ENCODE measurements around the gene SLC6A12.
"Not testable (repeated sequence)": the region's sequence is repeated elsewhere in the genome, so short reads cannot be mapped to it uniquely, and the experiment has no call there.

The SLC6A12 gene

GRCh38 chr12:237026-237815 lies 23.3 kb upstream of the SLC6A12 start (continued):
- no peak for TF ChIP-seq PRDM6 (tag by site-specific recombination; IDR thresholded peaks at IDR 0.05)
- TF ChIP-seq ZNF514 (tag by site-specific recombination; IDR thresholded peaks at IDR 0.05), result no peak
- no peak for TF ChIP-seq SCRT1 (tag by site-specific recombination; IDR thresholded peaks at IDR 0.05; ENCODE audit: borderline replicate concordance)
- TF ChIP-seq ZNF623 (tag by site-specific recombination; IDR thresholded peaks at IDR 0.05), result no peak
- no peak for TF ChIP-seq SP2 (tag by site-specific recombination; IDR thresholded peaks at IDR 0.05)
- TF ChIP-seq ZNF513 (tag by site-specific recombination; IDR thresholded peaks at IDR 0.05), result no peak

- Histone ChIP-seq H3K36me3 (ENCODE audit: control insufficient read depth in 2 of 2, insufficient read depth in 1 of 2, low read length in 2 of 2) (no peaks in the 10 kb centered on the region), H3K9me3 (ENCODE audit: control insufficient read depth, insufficient read depth, low read depth, low read length) (no peaks in the 10 kb centered on the region), H3K4me3 (ENCODE audit: low read depth, low read length) (no peak overlapping the region), H3K27ac (ENCODE audit: extremely low read depth, low read depth, low read length) (no peak overlapping the region), H3K4me1 (ENCODE audit: control insufficient read depth, insufficient read depth, low read length) (no peaks in the 10 kb centered on the region)
- TF ChIP-seq ZNF221 (tag by site-specific recombination; IDR thresholded peaks at IDR 0.05; ENCODE audit: borderline replicate concordance) (no peak), ZNF529 (tag by site-specific recombination; IDR thresholded peaks at IDR 0.05; ENCODE audit: insufficient replicate concordance) (no peak), ZSCAN23 (tag by site-specific recombination; IDR thresholded peaks at IDR 0.05) (no peak), ZNF629 (tag by site-specific recombination; IDR thresholded peaks at IDR 0.05) (no peak), ZNF266 (tag by site-specific recombination; IDR thresholded peaks at IDR 0.05; ENCODE audit: low read depth) (no peak), RBAK (tag by site-specific recombination; IDR thresholded peaks at IDR 0.05) (no peak), ZNF488 (tag by site-specific recombination; IDR thresholded peaks at IDR 0.05) (no peak), KLF9 (tag by site-specific recombination; IDR thresholded peaks at IDR 0.05; ENCODE audit: low read depth) (no peak), EGR2 (tag by site-specific recombination; IDR thresholded peaks at IDR 0.05; ENCODE audit: low read depth) (no peak), ZNF132 (tag by site-specific recombination; IDR thresholded peaks at IDR 0.05; ENCODE audit: borderline replicate concordance) (no peak), INSM2 (tag by site-specific recombination; IDR thresholded peaks at IDR 0.05) (no peak)
- CTCF ChIA-PET, result no interaction called here
- POLR2A ChIA-PET, result no interaction called here
Observed at GRCh38 chr12:236445-236844, 22.5 kb upstream of the SLC6A12 start.

GRCh38 chr12:235967-236366 lies 22.0 kb upstream of the SLC6A12 start:
- H3K9me3 ChIP-seq (ENCODE audit: control insufficient read depth, insufficient read depth, low read depth, low read length); POLR2A ChIA-PET; H3K36me3 ChIP-seq (ENCODE audit: control insufficient read depth in 2 of 2, insufficient read depth in 1 of 2, low read length in 2 of 2); H3K4me1 ChIP-seq (ENCODE audit: control insufficient read depth, insufficient read depth, low read length); H3K27ac ChIP-seq (ENCODE audit: extremely low read depth, low read depth, low read length); H3K4me3 ChIP-seq (ENCODE audit: low read depth, low read length); CTCF ChIA-PET: not testable (repeated sequence)
- peak; percentile 66 for TF ChIP-seq SETDB1 (IDR thresholded peaks at IDR 0.05; ENCODE audit: insufficient read length, low read length)
